Measurements from ENCODE around the gene CLNK. TPM values are rescaled to one million over a fixed set of nuclear protein-coding genes. Genes with fewer than 3 reads are reported as not detected.

Gene CLNK
- total and polyA plus RNA-seq, 12 donors = 0.07 to 0.35 (median 0.26) TPM; not detected in 9

GRCh38 chr4:10480616-10481015 lies 204.0 kb downstream of the CLNK start:
- H3K4me1 ChIP-seq (replicated peaks in 1 of 2) = no peaks in the 10 kb centered on the region
- H3K9me3 ChIP-seq (replicated peaks in 1 of 3) = no peaks in the 10 kb centered on the region
- no peak for DNase-seq
- no peak overlapping the region for H3K4me3 ChIP-seq
- no peaks in the 10 kb centered on the region for H3K27me3 ChIP-seq
- no peaks in the 10 kb centered on the region for H3K36me3 ChIP-seq (replicated peaks in 1 of 2)
- WGBS, 4 donors = 77 to 92% (median 90%) methylated on average over 5 of the region's 5 CpGs
- intact Hi-C loops (cut with DNase I) = no loop called here
- H3K27ac ChIP-seq = no peak overlapping the region
- TF ChIP-seq CTCF (IDR thresholded peaks at IDR 0.05) (no peak), POLR2A (IDR thresholded peaks at IDR 0.05) (no peak)

GRCh38 chr4:10478621-10479020 lies 205.9 kb downstream of the CLNK start:
- no peaks in the 10 kb centered on the region for H3K27me3 ChIP-seq
- TF ChIP-seq CTCF (IDR thresholded peaks at IDR 0.05) = no peak
- TF ChIP-seq POLR2A (IDR thresholded peaks at IDR 0.05) = no peak

GRCh38 chr4:10470505-10470904 lies 214.1 kb downstream of the CLNK start:
- H3K27me3 ChIP-seq = no peaks in the 10 kb centered on the region
- no peaks in the 10 kb centered on the region for H3K4me1 ChIP-seq (replicated peaks in 1 of 2)
- no peak for DNase-seq
- no peak for TF ChIP-seq CTCF (IDR thresholded peaks at IDR 0.05)
- no peak for TF ChIP-seq POLR2A (IDR thresholded peaks at IDR 0.05)
- no peak overlapping the region for H3K4me3 ChIP-seq
- 86 to 92% (median 91%) methylated on average over 5 of the region's 5 CpGs for WGBS, 4 donors
- H3K9me3 ChIP-seq (replicated peaks in 1 of 3) = no peaks in the 10 kb centered on the region
- H3K36me3 ChIP-seq (replicated peaks in 1 of 2) = no peaks in the 10 kb centered on the region
- no peak overlapping the region for H3K27ac ChIP-seq
- intact Hi-C loops (cut with DNase I) = no loop called here

More at GRCh38 chr4:10478621-10479020, 205.9 kb downstream of the CLNK start:
- DNase-seq = no peak
- Histone ChIP-seq H3K36me3 (replicated peaks in 1 of 2) (no peaks in the 10 kb centered on the region), H3K4me3 (no peak overlapping the region), H3K4me1 (replicated peaks in 1 of 2) (no peaks in the 10 kb centered on the region), H3K9me3 (replicated peaks in 1 of 3) (no peaks in the 10 kb centered on the region), H3K27ac (no peak overlapping the region)
- intact Hi-C loops (cut with DNase I) = no loop called here

GRCh38 chr4:10466161-10466560 lies 218.4 kb downstream of the CLNK start:
- no peak for TF ChIP-seq CTCF (IDR thresholded peaks at IDR 0.05)
- TF ChIP-seq POLR2A (IDR thresholded peaks at IDR 0.05) = no peak
- DNase-seq = no peak
- Histone ChIP-seq H3K27me3 (no peaks in the 10 kb centered on the region), H3K36me3 (replicated peaks in 1 of 2) (no peaks in the 10 kb centered on the region), H3K4me3 (no peak overlapping the region), H3K9me3 (replicated peaks in 1 of 3) (no peaks in the 10 kb centered on the region), H3K4me1 (replicated peaks in 1 of 2) (no peaks in the 10 kb centered on the region), H3K27ac (no peak overlapping the region)
- intact Hi-C loops (cut with DNase I) = no loop called here
- WGBS, 4 donors = 56 to 74% (median 70%) methylated on average over 5 of the region's 5 CpGs
